Esophagus squamous epithelium (tissue), 5 donors: ENCODE results near the gene TTYH3. TPM values are rescaled to one million over a fixed set of nuclear protein-coding genes. Genes with fewer than 3 reads are reported as not detected.

Experiments used
- DNase-seq: peaks from one replicate; lab custom pipeline; 2025; lab: John Stamatoyannopoulos, UW
- H3K27ac ChIP-seq, 4 donors: fragments of 200-600 bp; sonication (generic); one replicate each; pipeline ENCODE4 v1.5.1; 2016 to 2019; ENCODE audit warnings: mild to moderate bottlenecking in 1 of 4
- H3K27me3 ChIP-seq, 4 donors: fragments of 200-600 bp; sonication (generic); 1 replicate in 3 of 4; 2 replicates in 1 of 4; pipeline versions ENCODE4 v1.5.1 to v1.6.0; 2017 to 2021; ENCODE audit warnings: antibody characterized with exemption in 1 of 4
- H3K36me3 ChIP-seq, 3 donors: fragments of 200-600 bp; sonication (generic); one replicate each; pipeline ENCODE4 v1.5.1; 2016 to 2019
- H3K4me1 ChIP-seq, 3 donors: fragments of 200-600 bp; sonication (generic); one replicate each; pipeline ENCODE4 v1.5.1; 2017 to 2019
- H3K4me3 ChIP-seq, 4 donors: fragments of 200-600 bp; sonication (generic); 1 replicate in 3 of 4; 2 replicates in 1 of 4; pipeline ENCODE4 v1.5.1; 2016 to 2019; ENCODE audit warnings: mild to moderate bottlenecking in 2 of 4, moderate library complexity in 1 of 4
- H3K9me3 ChIP-seq, 3 donors: fragments of 200-600 bp; sonication (generic); one replicate each; pipeline ENCODE4 v1.5.1; 2016 to 2019
- CTCF ChIP-seq, 6 experiments: fragments of 450-650 bp in 4 of 6; fragments of 200-600 bp in 2 of 6; sonication (generic) in 2 of 6; IDR thresholded peaks; one replicate each; pipeline ENCODE4 v1.5.1; 2016 to 2019; ENCODE audit warnings: antibody characterized with exemption in 6 of 6, mild to moderate bottlenecking in 4 of 6, moderate library complexity in 4 of 6
- POLR2A ChIP-seq, 4 donors: fragments of 450-650 bp; IDR thresholded peaks; one replicate each; pipeline ENCODE4 v1.6.1; 2017; ENCODE audit warnings: antibody characterized with exemption in 4 of 4, mild to moderate bottlenecking in 4 of 4, moderate library complexity in 3 of 4
- WGBS, 2 donors: methylation state at CpG; one replicate each; pipeline ENCODE4 v1.1.5; 2018; 5-methylcytosine and 5-hydroxymethylcytosine counted together
- intact Hi-C: fragments of 100-400 bp; cut with DNase I; formaldehyde crosslinking; loops from one replicate; pipeline ENCODE4 v1.15.0; 2022
- total RNA-seq, 4 donors: library from RNA; depleted of rRNA; stranded (reverse); fragments of >200 nt; gene quantifications; one replicate each; pipeline ENCODE4 v1.1.0, GENCODE V29; 2016
- donor health status: DM: yes; HTN: yes; CAD: no.

Gene TTYH3
- total RNA-seq, 4 donors from 2014 or later, result 4.7 to 23.1 (median 10.2) TPM

GRCh38 chr7:2592375-2592865 lies 39.4 kb upstream of the TTYH3 start:
- no peak for DNase-seq

GRCh38 chr7:2593036-2593727 lies 38.6 kb upstream of the TTYH3 start:
- WGBS, 2 donors, result 92 to 95% methylated on average over 24 to 27 of the region's 38 CpGs
- intact Hi-C loops, result no loop called here
- H3K4me1 ChIP-seq, result no peaks in the 10 kb centered on the region
- DNase-seq, result no peak
- H3K27me3 ChIP-seq, result no peaks in the 10 kb centered on the region
- peaks cover 14 to 85% (median 16%) of the 10 kb centered on the region in 3 donors for H3K36me3 ChIP-seq
- TF ChIP-seq CTCF (IDR thresholded peaks at IDR 0.05), result no peak
- TF ChIP-seq POLR2A (IDR thresholded peaks at IDR 0.05), result no peak
- H3K9me3 ChIP-seq, result no peaks in the 10 kb centered on the region
- H3K4me3 ChIP-seq, result no peak overlapping the region
- no peak overlapping the region for H3K27ac ChIP-seq

More at GRCh38 chr7:2592375-2592865, 39.4 kb upstream of the TTYH3 start:
- no peaks in the 10 kb centered on the region for H3K27me3 ChIP-seq
- no peaks in the 10 kb centered on the region for H3K9me3 ChIP-seq
- H3K4me1 ChIP-seq, result no peaks in the 10 kb centered on the region
- peaks cover 14 to 85% (median 16%) of the 10 kb centered on the region in 3 donors for H3K36me3 ChIP-seq
- 92 to 95% methylated on average over 6 to 12 of the region's 23 CpGs for WGBS, 2 donors
- TF ChIP-seq CTCF (IDR thresholded peaks at IDR 0.05) (no peak), POLR2A (IDR thresholded peaks at IDR 0.05) (no peak)
- H3K27ac ChIP-seq, result no peak overlapping the region
- H3K4me3 ChIP-seq, result no peak overlapping the region
- intact Hi-C loops, result no loop called here

GRCh38 chr7:2594599-2594998 lies 37.2 kb upstream of the TTYH3 start:
- Histone ChIP-seq H3K9me3 (no peaks in the 10 kb centered on the region), H3K4me1 (no peaks in the 10 kb centered on the region), H3K4me3 (no peak overlapping the region), H3K36me3 (peaks cover 14 to 94% (median 21%) of the 10 kb centered on the region in 3 donors), H3K27me3 (no peaks in the 10 kb centered on the region), H3K27ac (no peak overlapping the region)
- DNase-seq, result no peak
- TF ChIP-seq CTCF (IDR thresholded peaks at IDR 0.05) (no peak), POLR2A (IDR thresholded peaks at IDR 0.05) (no peak)
- 82 to 88% methylated on average over 6 to 8 of the region's 10 CpGs for WGBS, 2 donors
- intact Hi-C loops, result no loop called here

GRCh38 chr7:2595258-2595860 lies 36.4 kb upstream of the TTYH3 start:
- no peak for TF ChIP-seq POLR2A (IDR thresholded peaks at IDR 0.05)
- no peak for TF ChIP-seq CTCF (IDR thresholded peaks at IDR 0.05)
- H3K27ac ChIP-seq, result no peak overlapping the region
- H3K4me3 ChIP-seq, result no peak overlapping the region
- H3K9me3 ChIP-seq, result no peaks in the 10 kb centered on the region
- H3K4me1 ChIP-seq, result no peaks in the 10 kb centered on the region
- 78 to 92% methylated on average over 4 to 6 of the region's 27 CpGs for WGBS, 2 donors
- no peak for DNase-seq
- intact Hi-C loops, result no loop called here
- H3K27me3 ChIP-seq, result no peaks in the 10 kb centered on the region
- peaks cover 14 to 94% (median 21%) of the 10 kb centered on the region in 3 donors for H3K36me3 ChIP-seq
